ENCODE measurements around the gene PLB1.

GRCh38 chr2:28477645-28478044, 18.2 kb upstream of the PLB1 start:
- TF ChIP-seq CTCF (conservative IDR thresholded peaks at IDR 0.05) (no peak), ZFX (IDR thresholded peaks at IDR 0.05) (no peak)
